HG02981 (cell line): ENCODE results near the gene SOS1.
"Not testable (repeated sequence)": the region's sequence is repeated elsewhere in the genome, so short reads cannot be mapped to it uniquely, and the experiment has no call there.

Experiments used
- ATAC-seq: cut with Tn5 transposase; IDR thresholded peaks from one replicate; pipeline ENCODE4 v1.9.1; 2021; ENCODE audit warnings: mild to moderate bottlenecking, moderate library complexity; ENCODE audit not compliant: unreplicated experiment

SOS1 gene

DNA sequence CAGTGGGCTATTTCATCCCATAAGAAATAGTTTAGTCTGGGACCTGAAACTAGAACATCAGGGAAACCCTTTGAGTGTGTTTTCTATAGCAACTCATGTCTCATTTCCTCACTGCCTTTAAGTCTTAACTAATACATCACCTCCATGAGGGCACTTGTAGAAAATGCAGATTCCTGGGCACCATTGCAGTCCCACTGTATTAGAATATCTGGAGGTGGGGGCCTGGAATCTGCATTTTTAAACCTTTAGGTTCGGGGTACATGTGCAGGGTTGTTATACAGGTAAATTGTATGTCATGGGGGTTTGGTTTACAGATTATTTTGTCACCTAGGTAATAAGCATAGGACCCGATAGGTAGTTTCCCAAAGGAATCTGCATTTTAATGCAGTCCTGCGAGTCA is 143.8 kb downstream of the SOS1 start:
- no peak for ATAC-seq

DNA sequence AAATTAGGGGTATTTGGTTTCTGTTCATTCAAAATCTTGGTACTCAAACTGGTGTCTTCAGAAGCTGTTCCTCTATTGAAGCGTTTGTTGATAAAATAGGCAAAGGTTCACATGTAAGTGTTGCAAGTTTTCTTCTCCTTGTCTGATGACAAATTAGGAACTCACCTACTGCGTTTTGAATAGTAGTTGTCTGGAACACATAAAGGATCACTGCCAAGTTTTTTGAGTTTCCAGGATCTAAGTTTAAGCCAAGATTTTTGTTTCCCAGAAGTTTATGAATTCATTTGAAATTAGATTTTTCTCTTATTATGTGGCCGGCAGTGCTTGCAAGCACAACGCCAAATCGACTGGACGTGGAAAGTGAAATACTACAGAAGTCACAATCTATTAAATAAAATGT is 145.8 kb downstream of the SOS1 start:
- no peak for ATAC-seq

DNA sequence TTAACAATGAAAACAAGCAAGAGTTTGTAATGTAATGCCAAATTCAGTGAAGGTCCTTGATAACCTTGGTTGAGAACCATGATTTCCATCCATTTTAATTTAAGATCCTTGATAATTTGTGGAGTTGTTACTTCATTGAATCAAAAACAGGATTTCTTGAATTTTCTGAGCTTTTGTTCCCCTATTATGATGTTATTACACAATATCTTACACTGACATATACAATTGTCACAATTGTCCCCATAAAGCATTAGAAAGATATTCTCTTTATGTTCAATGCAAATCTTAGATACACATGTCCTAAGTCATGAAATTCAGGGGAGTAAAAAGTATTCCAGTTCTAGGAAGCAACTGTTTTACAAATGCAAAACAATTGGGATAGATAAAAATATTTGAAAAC is 147.6 kb downstream of the SOS1 start:
- no peak for ATAC-seq

DNA sequence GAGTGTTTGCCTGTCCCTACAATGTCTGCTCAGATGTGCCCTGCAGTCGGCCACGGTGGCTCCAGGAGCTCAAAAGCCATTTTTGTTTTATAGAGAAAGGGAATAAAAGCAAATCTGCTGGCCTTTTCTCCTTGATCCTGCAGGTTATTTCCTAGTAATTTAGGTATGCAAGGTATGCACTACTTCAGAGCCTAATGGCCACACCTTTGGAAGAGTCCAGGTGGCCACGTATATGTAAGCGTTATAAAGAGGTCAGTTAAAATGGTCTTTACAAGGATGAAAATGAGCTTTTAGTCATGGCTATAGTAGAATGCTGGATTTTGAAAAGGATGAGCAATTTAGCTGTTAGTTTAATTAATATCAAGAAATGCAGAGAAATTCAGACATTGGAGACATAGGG is 149.5 kb downstream of the SOS1 start:
- ATAC-seq, result no peak

DNA sequence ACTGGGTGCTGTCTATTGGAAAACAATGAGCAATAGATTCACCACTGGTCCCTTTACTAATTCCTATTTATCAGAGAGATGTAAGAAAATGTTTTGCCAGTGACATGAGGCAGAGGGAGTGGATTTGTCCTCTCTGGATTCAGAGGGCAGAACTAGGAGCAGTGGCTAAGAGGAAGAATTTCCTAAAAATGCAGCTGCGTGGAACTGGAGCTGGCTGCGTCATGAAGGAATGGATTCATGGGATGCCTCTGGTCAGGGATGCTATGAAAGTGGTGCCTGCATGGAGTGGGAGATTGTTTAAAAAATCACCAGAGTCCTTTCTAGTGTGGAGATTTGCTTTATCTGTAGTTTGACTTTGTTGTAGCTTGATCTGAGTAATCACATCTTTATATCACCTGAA is 152.8 kb downstream of the SOS1 start:
- ATAC-seq, result no peak

DNA sequence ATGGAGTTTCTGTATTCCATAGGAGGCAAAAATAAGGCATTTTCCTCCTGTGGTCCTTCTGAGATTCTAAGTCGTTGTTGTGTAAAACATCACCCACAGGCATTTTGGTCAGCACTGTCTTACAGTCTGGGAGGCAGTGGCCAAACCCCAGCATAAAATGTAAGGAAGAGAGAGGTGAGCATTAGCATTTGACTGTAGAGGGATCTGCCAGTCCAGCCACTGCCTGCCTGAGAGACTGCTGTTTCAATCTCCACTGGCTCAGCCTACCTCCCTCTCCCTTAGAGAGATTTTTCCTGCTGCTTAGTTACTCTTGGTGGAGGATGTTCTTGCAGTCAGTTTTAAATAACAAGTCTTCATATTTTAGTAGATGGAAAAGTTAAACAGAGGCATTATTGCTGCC is 154.2 kb downstream of the SOS1 start:
- ATAC-seq, result no peak

DNA sequence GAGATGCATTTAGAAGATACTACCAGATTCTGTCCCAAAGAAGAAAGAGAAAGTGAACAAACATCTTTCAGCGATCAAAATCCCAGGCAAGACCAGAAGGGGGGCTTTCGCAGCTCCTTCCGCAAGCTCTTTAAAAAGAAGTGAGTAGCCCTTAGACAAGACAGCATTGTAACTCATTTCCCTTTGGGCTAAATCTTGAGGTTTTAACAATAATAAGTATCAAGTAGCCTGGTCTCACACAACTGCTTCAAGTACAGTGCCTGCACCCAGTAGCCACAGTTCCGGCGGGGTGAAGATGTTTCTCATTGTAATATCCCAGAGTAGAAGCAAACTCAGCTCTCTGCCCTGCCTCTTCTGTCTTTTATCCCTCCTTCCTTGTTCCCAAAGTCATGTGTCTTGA is 154.8 kb downstream of the SOS1 start:
- no peak for ATAC-seq

DNA sequence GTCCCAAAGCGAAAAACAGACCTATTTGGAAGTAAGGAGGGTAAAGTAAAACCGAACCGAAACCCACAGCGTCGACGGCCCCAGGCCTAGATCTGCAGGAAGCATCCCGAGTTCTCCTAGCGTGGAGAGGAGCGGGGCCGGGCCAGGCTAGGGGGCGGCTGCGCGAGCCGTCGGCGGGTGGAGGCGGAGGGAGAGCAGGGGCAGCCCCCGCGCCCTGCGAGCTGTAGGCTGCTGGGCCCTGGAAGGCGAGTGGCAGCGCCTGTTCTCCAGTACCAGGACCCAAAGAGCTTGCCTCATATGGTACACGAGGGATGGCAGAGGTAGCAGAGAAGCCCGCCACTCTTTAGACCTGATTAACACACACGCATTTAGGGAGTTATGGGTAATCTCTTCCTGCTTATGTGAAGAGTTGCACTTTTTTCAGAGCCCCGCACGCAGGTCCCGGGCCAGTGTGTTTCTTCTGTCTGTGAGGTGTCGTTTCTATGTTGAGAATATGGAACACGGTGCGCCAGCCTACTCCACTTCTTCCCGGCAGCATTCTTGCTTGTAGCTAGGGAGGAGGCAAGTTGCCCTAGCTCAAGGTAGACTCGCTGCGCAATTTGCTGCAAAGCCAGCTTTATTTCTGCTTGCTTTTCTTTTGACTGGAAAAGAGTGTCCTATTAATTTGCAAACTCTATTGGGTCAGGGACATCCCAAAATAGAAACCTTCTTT is 160.1 kb downstream of the SOS1 start:
- no peak for ATAC-seq

DNA sequence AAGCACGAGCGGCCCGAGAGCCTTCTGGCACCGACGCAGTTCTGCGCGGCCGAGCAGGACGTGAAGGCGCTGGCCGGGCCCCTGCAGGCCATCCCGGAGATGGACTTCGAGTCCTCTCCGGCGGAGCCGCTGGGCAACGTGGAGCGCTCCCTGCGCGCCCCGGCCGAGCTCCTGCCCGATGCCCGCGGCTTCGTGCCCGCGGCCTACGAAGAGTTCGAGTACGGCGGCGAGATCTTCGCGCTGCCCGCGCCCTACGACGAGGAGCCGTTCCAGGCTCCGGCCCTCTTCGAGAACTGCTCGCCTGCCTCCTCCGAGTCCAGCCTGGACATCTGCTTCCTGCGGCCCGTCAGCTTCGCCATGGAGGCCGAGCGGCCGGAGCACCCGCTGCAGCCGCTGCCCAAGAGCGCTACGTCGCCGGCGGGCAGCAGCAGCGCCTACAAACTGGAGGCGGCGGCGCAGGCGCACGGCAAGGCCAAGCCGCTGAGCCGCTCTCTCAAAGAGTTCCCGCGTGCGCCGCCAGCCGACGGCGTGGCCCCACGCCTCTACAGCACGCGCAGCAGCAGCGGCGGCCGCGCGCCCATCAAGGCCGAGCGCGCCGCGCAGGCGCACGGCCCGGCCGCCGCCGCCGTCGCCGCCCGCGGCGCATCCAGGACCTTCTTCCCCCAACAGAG is 160.8 kb downstream of the SOS1 start:
- peak; percentile 53 for ATAC-seq

DNA sequence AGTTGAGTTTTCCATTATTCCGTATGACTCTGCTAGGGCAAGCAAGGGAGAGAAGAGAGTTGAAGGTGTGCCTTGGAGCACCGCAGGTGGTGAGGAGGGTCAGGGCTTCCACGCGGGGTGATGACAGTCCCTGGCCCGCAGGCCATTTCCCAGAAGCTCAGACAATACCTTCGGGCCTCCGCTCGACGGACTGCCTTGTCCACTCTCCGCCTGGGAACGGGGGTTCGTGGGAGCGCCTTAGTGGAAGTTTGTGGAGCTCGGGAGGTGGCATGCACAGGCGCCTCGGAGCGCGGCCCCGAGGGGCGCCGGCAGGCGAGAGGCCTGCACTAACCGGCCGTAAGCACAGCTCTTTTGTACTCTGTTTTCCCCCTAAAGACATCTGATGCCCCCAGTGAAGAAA is 161.4 kb downstream of the SOS1 start:
- no peak for ATAC-seq

DNA sequence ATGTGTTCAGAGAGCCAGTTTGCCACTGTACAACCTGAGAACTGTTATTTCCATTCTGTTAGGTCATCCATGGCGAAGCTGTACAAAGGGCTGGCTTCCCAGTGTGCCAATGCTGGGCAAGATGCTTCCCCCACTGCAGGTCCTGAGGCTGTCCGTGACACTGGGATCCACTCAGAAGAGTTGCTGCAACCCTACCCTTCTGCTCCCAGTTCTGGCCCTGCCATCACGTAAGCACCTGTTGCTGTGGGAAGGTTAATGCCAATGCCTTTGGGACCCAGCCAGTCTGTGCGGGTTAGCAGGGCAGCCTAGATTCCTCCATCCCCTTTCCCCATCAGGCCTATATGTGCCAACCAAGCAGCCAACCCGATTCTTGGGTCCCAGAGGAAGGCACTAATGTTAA is 162.9 kb downstream of the SOS1 start:
- no peak for ATAC-seq

DNA sequence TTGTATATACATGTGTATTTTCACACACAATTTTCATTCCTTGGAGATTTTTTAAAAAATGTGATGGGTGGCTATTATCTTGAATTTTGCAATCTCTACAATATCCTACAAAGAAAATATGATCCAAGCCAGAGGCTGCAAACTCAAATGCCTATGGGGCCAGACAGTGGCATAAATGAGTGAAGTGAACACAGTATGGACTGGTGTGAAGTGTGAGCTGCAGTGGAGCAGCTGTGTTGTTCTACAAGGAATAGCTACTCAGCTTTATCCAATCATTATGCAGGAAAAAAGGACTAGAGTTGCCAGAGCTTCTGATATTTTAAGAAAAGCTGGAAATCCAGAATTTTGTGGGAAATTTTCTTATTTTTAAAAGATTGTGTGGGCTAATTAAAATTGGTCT is 169.1 kb downstream of the SOS1 start:
- no peak for ATAC-seq

DNA sequence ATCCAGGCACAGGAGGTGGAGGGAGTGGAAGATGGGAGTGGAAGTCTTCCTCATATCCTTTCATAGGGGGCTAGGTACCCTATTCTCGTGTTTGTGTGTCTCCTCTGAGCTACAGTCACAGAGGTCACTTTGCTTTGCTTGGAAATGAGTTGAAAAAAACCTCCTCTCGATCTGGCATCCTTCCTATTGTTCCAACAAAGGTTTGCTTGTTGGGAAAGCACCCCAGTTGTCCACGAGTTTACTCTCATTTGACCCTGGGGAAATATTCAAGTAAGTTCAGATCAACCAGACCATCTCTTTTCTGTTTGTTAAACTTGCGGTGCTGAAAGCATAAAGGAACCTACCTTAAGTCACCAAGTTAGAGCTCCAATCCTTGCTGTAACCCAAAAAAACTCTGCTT is 171.9 kb downstream of the SOS1 start:
- no peak for ATAC-seq

DNA sequence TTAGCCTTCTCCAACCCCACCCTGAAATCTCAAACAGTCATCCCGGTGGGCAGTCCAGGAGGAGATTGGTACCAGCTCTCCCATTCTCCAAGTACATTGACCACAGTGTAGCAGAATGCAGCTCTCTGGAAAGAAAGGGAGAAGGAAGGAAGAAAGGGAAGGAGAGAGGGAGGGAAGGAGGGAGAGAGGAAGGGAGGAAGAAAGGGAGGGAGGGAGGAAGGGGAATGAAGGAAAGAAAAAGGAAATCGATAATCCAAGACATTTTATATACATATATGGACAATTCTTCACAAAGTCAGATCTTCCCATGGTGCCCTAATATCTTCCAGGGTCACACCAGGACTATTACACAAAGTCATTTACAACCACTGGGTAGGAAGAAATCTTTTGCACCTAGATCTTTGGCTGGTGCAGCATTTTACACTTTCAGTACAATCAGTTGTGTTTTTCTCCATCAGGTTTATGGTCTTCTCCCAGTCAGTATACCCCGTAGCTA is 172.4 kb downstream of the SOS1 start:
- no peak for ATAC-seq

DNA sequence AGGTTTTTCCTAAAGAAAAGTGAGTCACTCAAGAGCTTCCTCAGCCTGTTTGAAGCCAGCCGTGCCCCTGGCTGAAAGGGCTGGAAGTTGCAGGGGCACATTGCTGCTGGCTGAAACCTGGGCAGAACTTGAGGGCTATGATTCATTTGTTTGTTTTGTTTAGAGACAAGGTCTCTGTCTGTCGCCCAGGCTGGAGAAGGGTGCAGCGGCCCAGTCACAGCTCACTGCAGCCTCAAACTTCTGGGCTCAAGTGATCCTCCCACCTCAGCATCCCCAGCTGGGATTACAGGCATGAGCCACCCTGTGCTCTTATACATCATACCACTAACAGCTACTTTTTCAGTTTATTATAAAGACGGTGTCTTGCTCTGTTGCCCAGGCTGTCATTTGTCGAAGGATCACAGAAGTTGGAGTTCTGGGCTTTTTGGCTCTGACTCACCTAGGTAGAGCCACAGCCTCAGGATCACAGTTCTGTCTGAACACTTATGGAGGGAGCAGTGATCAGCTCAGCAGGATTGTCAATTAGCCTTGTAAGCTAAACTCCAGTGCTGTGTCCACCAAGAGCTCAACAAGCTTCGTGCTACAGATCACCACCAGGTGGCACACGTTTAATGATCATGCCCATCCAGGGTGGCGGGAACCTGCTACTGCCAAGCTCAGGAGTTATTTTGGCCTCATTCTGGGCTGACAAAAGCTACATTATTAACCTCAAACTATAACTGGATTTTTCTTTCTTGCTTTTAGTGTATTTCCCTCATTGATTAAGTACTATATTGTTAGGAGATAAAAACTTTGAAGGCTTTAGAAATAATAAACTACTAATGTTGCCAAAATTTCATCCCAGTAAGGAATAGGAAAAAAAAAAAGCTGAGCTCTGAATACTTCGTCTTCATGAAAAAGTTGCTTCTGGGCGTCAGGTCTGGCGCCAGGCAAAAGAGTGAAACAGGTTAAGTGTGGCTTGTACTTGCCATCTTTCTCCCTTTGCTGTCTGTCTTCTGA is 173.3 kb downstream of the SOS1 start:
- peak; percentile 71 for ATAC-seq

DNA sequence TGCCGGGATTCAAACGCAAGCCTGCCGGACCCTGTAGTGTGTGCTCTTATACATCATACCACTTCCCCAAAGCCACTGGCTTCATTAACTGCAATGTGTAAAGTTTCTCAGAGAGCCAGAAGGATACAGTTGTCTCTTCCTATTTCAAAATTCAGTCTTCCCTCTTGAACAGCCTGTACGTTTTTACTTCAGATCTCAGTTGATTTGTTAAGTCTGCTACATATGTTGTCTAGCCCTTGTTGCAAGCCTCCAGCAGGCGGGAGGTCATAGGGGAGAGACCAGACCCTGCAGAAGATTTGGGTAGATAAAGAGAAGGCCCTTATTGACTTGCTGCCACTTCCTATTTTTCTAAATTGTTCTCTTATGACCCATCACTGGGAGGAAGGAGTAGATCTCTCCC is 174.9 kb downstream of the SOS1 start:
- ATAC-seq, result no peak

DNA sequence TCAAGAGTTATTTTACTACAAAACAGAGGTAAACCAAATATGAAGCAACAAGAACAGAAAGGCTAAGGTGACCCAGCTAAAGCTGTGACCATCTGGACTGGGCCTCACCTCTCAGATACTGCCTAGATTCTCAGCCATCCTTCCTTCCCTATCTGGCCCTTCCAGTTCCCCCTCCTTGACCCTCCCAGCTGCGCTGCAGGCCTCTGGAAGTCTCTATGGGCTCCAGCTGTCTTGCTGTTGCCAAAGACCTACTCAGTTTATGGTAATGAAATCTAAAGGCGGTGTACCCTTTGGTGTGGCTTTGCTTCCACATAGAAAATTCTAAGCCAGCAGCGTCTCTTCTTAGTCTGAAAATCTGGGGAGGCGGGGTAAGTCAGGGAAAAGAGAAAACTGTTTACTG is 175.5 kb downstream of the SOS1 start:
- no peak for ATAC-seq

DNA sequence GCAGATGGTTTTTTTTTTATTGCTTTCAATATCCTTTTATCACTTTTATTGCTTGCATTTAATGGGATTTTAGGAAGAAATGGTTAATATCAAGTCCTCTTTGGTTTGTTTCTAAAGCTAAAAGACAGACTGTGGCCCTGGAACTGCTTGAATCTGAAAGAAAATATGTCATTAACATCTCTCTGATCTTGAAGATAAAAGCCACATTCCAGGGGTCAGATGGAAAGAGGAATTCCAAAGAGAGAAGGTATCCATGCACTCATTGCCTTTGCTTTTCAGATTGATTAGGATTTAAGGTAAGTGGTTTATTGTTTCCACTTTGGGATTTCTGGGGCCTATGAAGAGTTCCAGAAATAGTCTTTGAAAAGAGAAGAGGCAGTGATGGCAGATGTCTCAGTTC is 177.1 kb downstream of the SOS1 start:
- no peak for ATAC-seq

DNA sequence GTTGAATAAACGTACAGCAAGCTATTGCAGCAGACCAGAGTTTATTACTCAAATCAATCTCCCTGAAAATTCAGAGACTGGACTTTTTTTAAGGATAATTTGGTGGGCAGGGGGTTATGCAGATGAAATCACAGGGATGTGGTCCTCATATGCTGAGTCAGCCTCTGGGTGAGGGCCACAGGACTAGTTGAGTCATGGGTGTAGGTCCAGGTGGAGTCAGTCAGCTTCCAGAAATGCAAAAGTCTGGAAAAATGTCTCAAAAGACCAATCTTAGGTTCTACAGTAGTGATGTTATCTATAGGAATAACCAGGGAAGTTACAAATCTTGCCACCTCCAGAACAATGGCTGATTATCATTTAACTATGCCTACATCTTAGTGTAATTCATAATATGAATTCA is 180.1 kb downstream of the SOS1 start:
- no peak for ATAC-seq

DNA sequence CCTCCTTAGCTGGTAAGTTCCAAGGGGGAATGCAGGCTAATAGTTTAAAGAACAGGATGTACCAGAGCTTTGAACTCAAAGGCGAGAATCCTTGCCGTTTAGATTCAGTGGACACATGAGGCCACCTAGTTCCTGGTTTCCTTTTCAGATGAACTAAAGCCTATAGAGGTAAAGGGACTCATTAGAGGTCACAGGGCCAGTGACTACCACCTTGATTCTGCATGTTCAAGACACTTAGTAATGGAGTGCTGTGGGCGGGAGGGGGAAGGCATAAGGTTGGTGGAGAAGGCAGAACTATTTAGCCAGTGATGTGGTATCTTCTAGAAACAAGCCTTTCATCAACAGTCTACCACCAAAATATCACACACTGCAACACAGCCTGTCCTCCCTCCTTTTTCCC is 183.3 kb downstream of the SOS1 start:
- no peak for ATAC-seq

DNA sequence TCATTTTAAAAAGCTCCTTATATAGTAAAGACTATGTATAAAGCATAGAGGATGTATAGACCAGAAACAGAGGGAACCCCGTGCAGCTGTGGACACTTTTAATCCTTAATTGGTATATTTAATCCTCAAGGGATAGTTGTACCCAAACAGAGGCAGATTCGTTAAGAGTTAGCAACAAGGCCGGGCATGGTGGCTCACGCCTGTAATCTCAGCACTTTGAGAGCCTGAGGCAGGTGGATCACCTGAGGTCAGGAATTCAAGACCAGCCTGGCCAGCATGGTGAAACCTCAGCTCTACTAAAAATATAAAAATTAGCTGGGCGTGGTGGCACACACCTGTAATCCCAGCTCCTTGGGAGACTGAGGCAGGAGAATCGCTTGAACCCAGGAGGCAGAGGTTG is 184.3 kb downstream of the SOS1 start:
- ATAC-seq, result not testable (repeated sequence)
